GM19452 (cell line): ENCODE data around the gene WFDC5.
"Not testable (repeated sequence)": the region's sequence is repeated elsewhere in the genome, so short reads cannot be mapped to it uniquely, and the experiment has no call there.

Source experiments
- ATAC-seq: cut with Tn5 transposase; IDR thresholded peaks from one replicate; pipeline ENCODE4 v1.9.1; 2021; ENCODE audit not compliant: unreplicated experiment

WFDC5 gene

GRCh38 chr20:45114465-45115385 is at the start of gene WFDC5:
TSS of gene WFDC5 (minus strand) at chr20:45115174. CDS start at chr20:45115083, 91 bp downstream.
- no peak for ATAC-seq

GRCh38 chr20:45163083-45163803 is 48.3 kb upstream of the WFDC5 start:
- ATAC-seq = no peak

- ATAC-seq = no peak
These were observed 43.0 kb upstream of the WFDC5 start for GRCh38 chr20:45157962-45158361.

GRCh38 chr20:45156713-45157112 is 41.7 kb upstream of the WFDC5 start:
- ATAC-seq = no peak

GRCh38 chr20:45154794-45155193 is 39.8 kb upstream of the WFDC5 start:
- not testable (repeated sequence) for ATAC-seq

- no peak for ATAC-seq
These were observed 39.2 kb upstream of the WFDC5 start for GRCh38 chr20:45154183-45154582.

- no peak for ATAC-seq
These were observed 38.8 kb upstream of the WFDC5 start for GRCh38 chr20:45153752-45154151.

- no peak for ATAC-seq
These were observed 38.2 kb upstream of the WFDC5 start for GRCh38 chr20:45153147-45153546.

- ATAC-seq = no peak
These were observed 37.4 kb upstream of the WFDC5 start for GRCh38 chr20:45152405-45152804.

GRCh38 chr20:45149062-45149461 is 34.1 kb upstream of the WFDC5 start:
- no peak for ATAC-seq

- ATAC-seq = no peak
These were observed 25.9 kb upstream of the WFDC5 start for GRCh38 chr20:45140836-45141235.

GRCh38 chr20:45139733-45140375 is 24.9 kb upstream of the WFDC5 start:
- ATAC-seq = not testable (repeated sequence)

- no peak for ATAC-seq
These were observed 23.8 kb upstream of the WFDC5 start for GRCh38 chr20:45138561-45139300.

- no peak for ATAC-seq
These were observed 21.9 kb upstream of the WFDC5 start for GRCh38 chr20:45136911-45137310.

GRCh38 chr20:45128099-45128498 is 13.1 kb upstream of the WFDC5 start:
- no peak for ATAC-seq

- ATAC-seq = no peak
These were observed 9.4 kb upstream of the WFDC5 start, which contains the start of gene WFDC12 for GRCh38 chr20:45124365-45124764. TSS of gene WFDC12 (minus strand) at chr20:45124465. CDS start at chr20:45124447, 18 bp downstream.

- no peak for ATAC-seq
These were observed 6.4 kb upstream of the WFDC5 start for GRCh38 chr20:45121388-45121787.

- ATAC-seq = no peak
These were observed 4.7 kb upstream of the WFDC5 start for GRCh38 chr20:45119556-45120266.

- ATAC-seq = no peak
These were observed 3.1 kb upstream of the WFDC5 start for GRCh38 chr20:45118028-45118427.

GRCh38 chr20:45117581-45117980 is 2.6 kb upstream of the WFDC5 start:
- ATAC-seq = no peak
